Uterus (tissue), 2 donors: ENCODE measurements around the gene SVEP1.

ENCODE experiments used
- CTCF ChIP-seq, 4 experiments: fragments of 200-600 bp in 2 of 4; fragments of 450-650 bp in 2 of 4; sonication (generic) in 2 of 4; IDR thresholded peaks; one replicate each; pipeline ENCODE4 v1.5.1; 2016 to 2019; ENCODE audit warnings: antibody characterized with exemption in 4 of 4, mild to moderate bottlenecking in 2 of 4, moderate library complexity in 1 of 4
- POLR2A ChIP-seq, 2 donors: fragments of 450-650 bp; IDR thresholded peaks; one replicate each; pipeline ENCODE4 v1.6.1; 2016; ENCODE audit warnings: antibody characterized with exemption in 2 of 2, mild to moderate bottlenecking in 1 of 2, moderate library complexity in 1 of 2

- no peak for TF ChIP-seq CTCF (IDR thresholded peaks at IDR 0.05)
- TF ChIP-seq POLR2A (IDR thresholded peaks at IDR 0.05) = no peak
Observed at GRCh38 chr9:110599468-110599867, 19.9 kb upstream of the SVEP1 start.
